H9 (cell line): ENCODE data around the gene PLD4. TPM values are rescaled to one million over a fixed set of nuclear protein-coding genes. Genes with fewer than 3 reads are reported as not detected.

Source experiments
- DNase-seq: peaks from one replicate; pipeline ENCODE4 v3.0.0-alpha.2; 2017
- H2AFZ ChIP-seq: one replicate; pipeline ENCODE4 v1.6.1; 2013; ENCODE audit warnings: mild to moderate bottlenecking, low read length, control low read depth, moderate library complexity
- H2AK5ac ChIP-seq: 2 replicates; pipeline ENCODE4 v1.6.1; 2013; ENCODE audit warnings: low read length, control low read depth, mixed read lengths; ENCODE audit not compliant: insufficient read length
- H2BK120ac ChIP-seq: one replicate; pipeline ENCODE4 v1.6.1; 2013; ENCODE audit warnings: low read depth, mild to moderate bottlenecking, low read length, control low read depth, inconsistent platforms; ENCODE audit not compliant: poor library complexity, severe bottlenecking
- H2BK12ac ChIP-seq: 2 replicates; pipeline ENCODE4 v1.6.1; 2013; ENCODE audit warnings: low read length, control low read depth, mixed read lengths, low read depth; ENCODE audit not compliant: insufficient read length
- H2BK15ac ChIP-seq: 2 replicates; pipeline ENCODE4 v1.6.1; 2013; ENCODE audit warnings: low read depth, low read length, control low read depth
- H2BK20ac ChIP-seq: one replicate; pipeline ENCODE4 v1.6.1; 2013; ENCODE audit warnings: low read depth, mild to moderate bottlenecking, low read length, control low read depth, inconsistent platforms; ENCODE audit not compliant: poor library complexity, severe bottlenecking
- H2BK5ac ChIP-seq: 2 replicates; pipeline ENCODE4 v1.6.1; 2013; ENCODE audit warnings: low read length, control low read depth, mixed read lengths; ENCODE audit not compliant: insufficient read length
- H3K14ac ChIP-seq: 2 replicates; pipeline ENCODE4 v1.6.1; 2013; ENCODE audit warnings: low read length, control low read depth; ENCODE audit not compliant: insufficient read depth
- H3K18ac ChIP-seq: 2 replicates; pipeline ENCODE4 v1.6.1; 2013; ENCODE audit warnings: low read depth, mild to moderate bottlenecking, mixed read lengths, low read length, control low read depth; ENCODE audit not compliant: insufficient read length
- H3K23ac ChIP-seq: 2 replicates; pipeline ENCODE4 v1.6.1; 2013; ENCODE audit warnings: low read length, control low read depth, mixed read lengths, low read depth; ENCODE audit not compliant: insufficient read length
- H3K23me2 ChIP-seq: 2 replicates; pipeline ENCODE4 v1.6.1; 2013; ENCODE audit warnings: low read depth, mild to moderate bottlenecking, mixed read lengths, low read length, control low read depth; ENCODE audit not compliant: insufficient read length, poor library complexity, severe bottlenecking
- H3K27ac ChIP-seq: 2 replicates; pipeline ENCODE4 v1.5.1; 2013; ENCODE audit warnings: low read length, control low read depth, mixed read lengths, low read depth; ENCODE audit not compliant: insufficient read length
- H3K27me3 ChIP-seq: 2 replicates; pipeline ENCODE4 v1.6.1; 2013; ENCODE audit warnings: low read length, control low read depth, inconsistent platforms; ENCODE audit not compliant: insufficient read depth
- H3K4ac ChIP-seq: 2 replicates; pipeline ENCODE4 v1.6.1; 2013; ENCODE audit warnings: low read depth, mild to moderate bottlenecking, control low read depth, inconsistent platforms, low read length, moderate library complexity
- H3K4me1 ChIP-seq: 2 replicates; pipeline ENCODE4 v1.6.1; 2013; ENCODE audit warnings: low read length, control low read depth, inconsistent platforms; ENCODE audit not compliant: insufficient read depth
- H3K4me2 ChIP-seq: 2 replicates; pipeline ENCODE4 v1.6.1; 2013; ENCODE audit warnings: low read length, control low read depth, mixed read lengths; ENCODE audit not compliant: insufficient read length, insufficient read depth
- H3K56ac ChIP-seq: 2 replicates; pipeline ENCODE4 v1.6.1; 2013; ENCODE audit warnings: low read depth, mild to moderate bottlenecking, mixed read lengths, low read length, control low read depth; ENCODE audit not compliant: insufficient read length
- H3K79me1 ChIP-seq: 2 replicates; pipeline ENCODE4 v1.6.1; 2013; ENCODE audit warnings: low read depth, mild to moderate bottlenecking, moderate library complexity, low read length, control low read depth, inconsistent platforms; ENCODE audit not compliant: insufficient read depth, poor library complexity, severe bottlenecking
- H3K79me2 ChIP-seq: 2 replicates; pipeline ENCODE4 v1.6.1; 2013; ENCODE audit warnings: low read length, control low read depth, inconsistent platforms; ENCODE audit not compliant: insufficient read depth
- H3K9ac ChIP-seq: 2 replicates; pipeline ENCODE4 v1.6.1; 2013; ENCODE audit warnings: low read length, control low read depth, mixed read lengths; ENCODE audit not compliant: insufficient read length; ENCODE audit errors: extremely low read depth
- H3K9me3 ChIP-seq: one replicate; pipeline ENCODE4 v1.6.1; 2013; ENCODE audit warnings: low read depth, low read length, inconsistent platforms; ENCODE audit not compliant: control insufficient read depth
- H3T11ph ChIP-seq: one replicate; pipeline ENCODE4 v1.6.1; 2013; ENCODE audit warnings: mild to moderate bottlenecking, low read length, control low read depth, inconsistent platforms
- H4K20me1 ChIP-seq: one replicate; pipeline ENCODE4 v1.6.1; 2013; ENCODE audit not compliant: control insufficient read depth, insufficient read length, insufficient read depth
- H4K5ac ChIP-seq: 2 replicates; pipeline ENCODE4 v1.6.1; 2013; ENCODE audit warnings: low read depth, mild to moderate bottlenecking, mixed read lengths, low read length, control low read depth; ENCODE audit not compliant: insufficient read length
- H4K8ac ChIP-seq: replicated peaks from 2 replicates; pipeline ENCODE4 v1.6.1; 2013; ENCODE audit warnings: low read length, control low read depth, mixed read lengths, low read depth; ENCODE audit not compliant: insufficient read length
- H4K91ac ChIP-seq: 2 replicates; pipeline ENCODE4 v1.6.1; 2013; ENCODE audit warnings: low read depth, mild to moderate bottlenecking, moderate library complexity, mixed read lengths, low read length, control low read depth; ENCODE audit not compliant: insufficient read length
- H3K27ac Mint-ChIP-seq, 3 experiments: 2 replicates in 2 of 3; 3 replicates in 1 of 3; pipeline ENCODE4 v1.8.0; 2020 to 2021; ENCODE audit warnings: mixed read lengths in 3 of 3, mild to moderate bottlenecking in 1 of 3, moderate library complexity in 1 of 3
- H3K27me3 Mint-ChIP-seq: 2 replicates; pipeline ENCODE4 v1.8.0; 2021; ENCODE audit warnings: low read depth, mild to moderate bottlenecking, moderate library complexity, mixed read lengths
- H3K36me3 Mint-ChIP-seq, 3 experiments: 2 replicates in 2 of 3; 3 replicates in 1 of 3; pipeline ENCODE4 v1.8.0; 2020 to 2021; ENCODE audit warnings: low read depth in 3 of 3, mixed read lengths in 3 of 3; ENCODE audit not compliant: insufficient read depth in 1 of 3
- H3K4me1 Mint-ChIP-seq, 2 experiments: 2 replicates each; pipeline ENCODE4 v1.8.0; 2020; ENCODE audit warnings: mixed read lengths in 2 of 2
- H3K4me3 Mint-ChIP-seq, 2 experiments: 2 replicates in 1 of 2; 3 replicates in 1 of 2; pipeline ENCODE4 v1.8.0; 2020 to 2021; ENCODE audit warnings: mild to moderate bottlenecking in 2 of 2, mixed read lengths in 2 of 2, moderate library complexity in 1 of 2
- H3K9me3 Mint-ChIP-seq, 2 experiments: 2 replicates in 1 of 2; 3 replicates in 1 of 2; pipeline ENCODE4 v1.8.0; 2020; ENCODE audit warnings: mild to moderate bottlenecking in 2 of 2, mixed read lengths in 2 of 2, moderate library complexity in 1 of 2
- WGBS: extraction: QIAGEN DNeasy Blood & Tissue Kit; methylation state at CpG from one replicate; pipeline ENCODE4 v1.1.7; 2013; ENCODE audit warnings: missing lambda C conversion rate, low lambda C conversion rate, mixed read lengths; ENCODE audit not compliant: insufficient read length; ENCODE audit errors: extremely low coverage; 5-methylcytosine and 5-hydroxymethylcytosine counted together
- long read RNA-seq: library from polyadenylated mRNA; unstranded; transcript quantifications from one replicate; pipeline ENCODE4 v2.0.0, GENCODE V29; 2020
- total RNA-seq: library from RNA; stranded (reverse); gene quantifications from 2 replicates; pipeline ENCODE4 v1.2.1, GENCODE V29; 2021
- TF ChIP-seq, protein P1 (sequence below): fragments of 200-600 bp; sonication (generic); conservative IDR thresholded peaks from 3 replicates; pipeline ENCODE4 v1.8.0; 2021; ENCODE audit warnings: antibody characterized with exemption, mild to moderate bottlenecking

PLD4 gene, protein sequence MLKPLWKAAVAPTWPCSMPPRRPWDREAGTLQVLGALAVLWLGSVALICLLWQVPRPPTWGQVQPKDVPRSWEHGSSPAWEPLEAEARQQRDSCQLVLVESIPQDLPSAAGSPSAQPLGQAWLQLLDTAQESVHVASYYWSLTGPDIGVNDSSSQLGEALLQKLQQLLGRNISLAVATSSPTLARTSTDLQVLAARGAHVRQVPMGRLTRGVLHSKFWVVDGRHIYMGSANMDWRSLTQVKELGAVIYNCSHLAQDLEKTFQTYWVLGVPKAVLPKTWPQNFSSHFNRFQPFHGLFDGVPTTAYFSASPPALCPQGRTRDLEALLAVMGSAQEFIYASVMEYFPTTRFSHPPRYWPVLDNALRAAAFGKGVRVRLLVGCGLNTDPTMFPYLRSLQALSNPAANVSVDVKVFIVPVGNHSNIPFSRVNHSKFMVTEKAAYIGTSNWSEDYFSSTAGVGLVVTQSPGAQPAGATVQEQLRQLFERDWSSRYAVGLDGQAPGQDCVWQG
- total RNA-seq = not detected in 2 replicates
- long read RNA-seq, partial matches to known transcripts = 1 of 1 reads
- long read RNA-seq, other reads (novel, unspliced or antisense) = 0 of 1 reads

DNA sequence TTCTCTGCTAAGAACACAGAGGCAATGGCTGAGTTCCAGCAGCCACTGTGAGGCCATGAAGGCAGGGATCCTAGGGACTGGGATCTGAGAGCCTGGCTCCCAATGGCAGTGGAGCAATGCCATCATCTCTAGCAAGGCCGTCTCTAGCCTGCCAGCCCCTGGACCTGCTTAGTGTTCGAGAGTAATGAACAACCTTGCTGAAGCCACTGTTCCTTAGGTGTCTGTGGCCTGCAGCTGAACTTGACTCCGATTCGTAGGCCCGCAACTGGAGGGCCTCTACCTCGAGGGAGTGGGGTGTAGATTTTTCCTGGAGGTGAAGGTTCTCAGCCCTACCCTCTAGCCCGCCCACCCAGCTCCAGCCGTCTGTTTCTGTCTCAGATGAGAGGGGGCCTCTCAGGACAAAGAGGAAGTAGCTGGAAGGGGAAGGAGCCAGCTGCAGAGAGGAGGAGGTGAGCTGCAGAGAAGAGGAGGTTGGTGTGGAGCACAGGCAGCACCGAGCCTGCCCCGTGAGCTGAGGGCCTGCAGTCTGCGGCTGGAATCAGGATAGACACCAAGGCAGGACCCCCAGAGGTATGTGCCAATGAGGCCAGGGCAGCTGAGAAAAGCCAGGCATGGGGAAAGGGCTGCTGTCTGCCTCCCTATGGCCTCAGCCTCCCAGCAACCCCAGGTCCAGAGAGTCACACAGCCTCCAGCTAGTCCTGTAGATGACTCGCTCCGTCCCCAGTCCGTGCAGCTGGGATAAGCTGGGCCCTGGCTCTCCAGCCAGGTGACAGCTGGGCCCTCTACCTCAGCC, at the start of gene PLD4:
Gene PLD4, plus strand, starts transcription at position 459 of the 793 bp plus-strand sequence. CDS start 2,262 bp downstream, outside the sequence.
- TF ChIP-seq, protein P1, sequence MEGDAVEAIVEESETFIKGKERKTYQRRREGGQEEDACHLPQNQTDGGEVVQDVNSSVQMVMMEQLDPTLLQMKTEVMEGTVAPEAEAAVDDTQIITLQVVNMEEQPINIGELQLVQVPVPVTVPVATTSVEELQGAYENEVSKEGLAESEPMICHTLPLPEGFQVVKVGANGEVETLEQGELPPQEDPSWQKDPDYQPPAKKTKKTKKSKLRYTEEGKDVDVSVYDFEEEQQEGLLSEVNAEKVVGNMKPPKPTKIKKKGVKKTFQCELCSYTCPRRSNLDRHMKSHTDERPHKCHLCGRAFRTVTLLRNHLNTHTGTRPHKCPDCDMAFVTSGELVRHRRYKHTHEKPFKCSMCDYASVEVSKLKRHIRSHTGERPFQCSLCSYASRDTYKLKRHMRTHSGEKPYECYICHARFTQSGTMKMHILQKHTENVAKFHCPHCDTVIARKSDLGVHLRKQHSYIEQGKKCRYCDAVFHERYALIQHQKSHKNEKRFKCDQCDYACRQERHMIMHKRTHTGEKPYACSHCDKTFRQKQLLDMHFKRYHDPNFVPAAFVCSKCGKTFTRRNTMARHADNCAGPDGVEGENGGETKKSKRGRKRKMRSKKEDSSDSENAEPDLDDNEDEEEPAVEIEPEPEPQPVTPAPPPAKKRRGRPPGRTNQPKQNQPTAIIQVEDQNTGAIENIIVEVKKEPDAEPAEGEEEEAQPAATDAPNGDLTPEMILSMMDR = no peak
- Histone ChIP-seq H3K4me1 (no peaks in the 10 kb centered on the region; the same call in 1 of the 2 replicates), H3K4me2 (no peak within 1 kb of the TSS), H3K56ac (no peak within 1 kb of the TSS), H2AK5ac (no peak within 1 kb of the TSS), H4K91ac (no peak within 1 kb of the TSS), H3K14ac (no peak within 1 kb of the TSS; the same call in 1 of the 2 replicates), H3K79me2 (no peaks in the 10 kb centered on the region), H3K9me3 (no peaks in the 10 kb centered on the region), H3K27ac (no peak within 1 kb of the TSS), H3K23ac (no peak within 1 kb of the TSS), H3T11ph (no peak within 1 kb of the TSS), H2BK120ac (no peak within 1 kb of the TSS), H2BK15ac (no peak within 1 kb of the TSS), H2BK12ac (no peak within 1 kb of the TSS), H4K8ac (no peak within 1 kb of the TSS), H4K20me1 (no peaks in the 10 kb centered on the region), H2BK20ac (no peak within 1 kb of the TSS), H3K23me2 (no peaks in the 10 kb centered on the region), H3K27me3 (no peaks in the 10 kb centered on the region), H2BK5ac (no peak within 1 kb of the TSS), H3K79me1 (no peaks in the 10 kb centered on the region), H3K18ac (no peak within 1 kb of the TSS), H4K5ac (no peak within 1 kb of the TSS), H3K9ac (no peak within 1 kb of the TSS), H3K4ac (no peak within 1 kb of the TSS), H2AFZ (no peak within 1 kb of the TSS)
- no peak within 1 kb of the TSS for H3K27ac Mint-ChIP-seq
- no peak within 1 kb of the TSS for H3K4me3 Mint-ChIP-seq
- H3K36me3 Mint-ChIP-seq = 0 out of 7 replicates have a peak, but pooled peaks cover 0 to 3% (median 0%) of the 10 kb centered on the region in 3 experiments
- H3K27me3 Mint-ChIP-seq = peaks cover 9% of the 10 kb centered on the region
- H3K4me1 Mint-ChIP-seq = 0 out of 4 replicates have a peak, but pooled peaks cover 0 to 2% of the 10 kb centered on the region in 2 experiments
- no CpG with 5 or more reads among the region's 14 CpGs for WGBS
- no peaks in the 10 kb centered on the region; a peak in 1 of 5 replicates for H3K9me3 Mint-ChIP-seq
- no peak for DNase-seq
